Forelimb muscle (tissue), 1 donor: ENCODE measurements around the gene DDR1. TPM values are rescaled to one million over a fixed set of nuclear protein-coding genes. Genes with fewer than 3 reads are reported as not detected.
"Not testable (repeated sequence)": the region's sequence is repeated elsewhere in the genome, so short reads cannot be mapped to it uniquely, and the experiment has no call there.

Source experiments
- DNase-seq: peaks from one replicate; pipeline ENCODE4 v3.0.0-alpha.2; 2013; ENCODE audit warnings: low read depth
- polyA plus RNA-seq: library from polyadenylated mRNA; unstranded; fragments of 120-200 nt; gene quantifications from one replicate; pipeline ENCODE4 v1.2.1, GENCODE V29; 2013; ENCODE audit not compliant: insufficient read length

Gene DDR1
- polyA plus RNA-seq: 65.4 TPM

GRCh38 chr6:30883685-30884520, at the start of gene DDR1:
DDR1 (plus strand) TSS chr6:30884519; CDS start chr6:30888730, 4,211 bp downstream.
- no peak for DNase-seq

- DNase-seq: no peak
Observed at GRCh38 chr6:30834646-30835045, 49.7 kb upstream of the DDR1 start.

- no peak for DNase-seq
Observed at GRCh38 chr6:30835576-30835975, 48.7 kb upstream of the DDR1 start.

GRCh38 chr6:30836431-30836866, 47.9 kb upstream of the DDR1 start:
- no peak for DNase-seq

GRCh38 chr6:30836957-30837356, 47.4 kb upstream of the DDR1 start:
- no peak for DNase-seq

GRCh38 chr6:30837432-30837831, 46.9 kb upstream of the DDR1 start:
- no peak for DNase-seq

- DNase-seq: no peak
Observed at GRCh38 chr6:30837870-30838269, 46.4 kb upstream of the DDR1 start.

- DNase-seq: no peak
Observed at GRCh38 chr6:30839671-30840070, 44.6 kb upstream of the DDR1 start.

GRCh38 chr6:30840084-30840934, 44.0 kb upstream of the DDR1 start:
- no peak for DNase-seq

- no peak for DNase-seq
Observed at GRCh38 chr6:30840935-30841643, 43.2 kb upstream of the DDR1 start.

GRCh38 chr6:30841644-30842504, 42.4 kb upstream of the DDR1 start:
- no peak for DNase-seq

- DNase-seq: no peak
Observed at GRCh38 chr6:30842754-30843610, 41.3 kb upstream of the DDR1 start.

GRCh38 chr6:30843611-30843998, 40.7 kb upstream of the DDR1 start:
- no peak for DNase-seq

GRCh38 chr6:30844118-30844535, 40.2 kb upstream of the DDR1 start:
- no peak for DNase-seq

- no peak for DNase-seq
Observed at GRCh38 chr6:30845183-30845582, 39.1 kb upstream of the DDR1 start.

- DNase-seq: no peak
Observed at GRCh38 chr6:30847421-30847970, 36.8 kb upstream of the DDR1 start.

- DNase-seq: no peak
Observed at GRCh38 chr6:30847971-30848436, 36.3 kb upstream of the DDR1 start.

GRCh38 chr6:30849903-30850651, 34.2 kb upstream of the DDR1 start:
- no peak for DNase-seq

GRCh38 chr6:30852459-30852858, 31.9 kb upstream of the DDR1 start:
- DNase-seq: not testable (repeated sequence)
